ENCODE results near the gene GRIK5. TPM values are rescaled to one million over a fixed set of nuclear protein-coding genes. Genes with fewer than 3 reads are reported as not detected.

Gene GRIK5, protein sequence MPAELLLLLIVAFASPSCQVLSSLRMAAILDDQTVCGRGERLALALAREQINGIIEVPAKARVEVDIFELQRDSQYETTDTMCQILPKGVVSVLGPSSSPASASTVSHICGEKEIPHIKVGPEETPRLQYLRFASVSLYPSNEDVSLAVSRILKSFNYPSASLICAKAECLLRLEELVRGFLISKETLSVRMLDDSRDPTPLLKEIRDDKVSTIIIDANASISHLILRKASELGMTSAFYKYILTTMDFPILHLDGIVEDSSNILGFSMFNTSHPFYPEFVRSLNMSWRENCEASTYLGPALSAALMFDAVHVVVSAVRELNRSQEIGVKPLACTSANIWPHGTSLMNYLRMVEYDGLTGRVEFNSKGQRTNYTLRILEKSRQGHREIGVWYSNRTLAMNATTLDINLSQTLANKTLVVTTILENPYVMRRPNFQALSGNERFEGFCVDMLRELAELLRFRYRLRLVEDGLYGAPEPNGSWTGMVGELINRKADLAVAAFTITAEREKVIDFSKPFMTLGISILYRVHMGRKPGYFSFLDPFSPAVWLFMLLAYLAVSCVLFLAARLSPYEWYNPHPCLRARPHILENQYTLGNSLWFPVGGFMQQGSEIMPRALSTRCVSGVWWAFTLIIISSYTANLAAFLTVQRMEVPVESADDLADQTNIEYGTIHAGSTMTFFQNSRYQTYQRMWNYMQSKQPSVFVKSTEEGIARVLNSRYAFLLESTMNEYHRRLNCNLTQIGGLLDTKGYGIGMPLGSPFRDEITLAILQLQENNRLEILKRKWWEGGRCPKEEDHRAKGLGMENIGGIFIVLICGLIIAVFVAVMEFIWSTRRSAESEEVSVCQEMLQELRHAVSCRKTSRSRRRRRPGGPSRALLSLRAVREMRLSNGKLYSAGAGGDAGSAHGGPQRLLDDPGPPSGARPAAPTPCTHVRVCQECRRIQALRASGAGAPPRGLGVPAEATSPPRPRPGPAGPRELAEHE
- polyA plus RNA-seq (0.06 to 0.44 TPM (median 0.17 TPM) in 3 replicates), polyA minus RNA-seq (0.03 to 0.10 TPM in 2 of 3 replicates, not detected in the other)
- polyA plus RNA-seq (2011; ENCODE audit: low read depth) = not detected
- 0.02 and 0.19 TPM in 2 replicates for polyA plus RNA-seq (2011; cell fraction: cytosol; rRNA removed)
- polyA plus RNA-seq (2011; cell fraction: nucleus; rRNA removed) = 0.64 and 0.84 TPM in 2 replicates
- polyA plus RNA-seq (2012; ENCODE audit: low replicate concordance) = 0.06 and 0.55 TPM in 2 replicates
- not detected for polyA minus RNA-seq (2011; cell fraction: cytosol; rRNA and poly(A)+ RNA removed)
- polyA minus RNA-seq (2011; cell fraction: nucleus; rRNA and poly(A)+ RNA removed) = 0.23 and 0.32 TPM in 2 replicates

DNA sequence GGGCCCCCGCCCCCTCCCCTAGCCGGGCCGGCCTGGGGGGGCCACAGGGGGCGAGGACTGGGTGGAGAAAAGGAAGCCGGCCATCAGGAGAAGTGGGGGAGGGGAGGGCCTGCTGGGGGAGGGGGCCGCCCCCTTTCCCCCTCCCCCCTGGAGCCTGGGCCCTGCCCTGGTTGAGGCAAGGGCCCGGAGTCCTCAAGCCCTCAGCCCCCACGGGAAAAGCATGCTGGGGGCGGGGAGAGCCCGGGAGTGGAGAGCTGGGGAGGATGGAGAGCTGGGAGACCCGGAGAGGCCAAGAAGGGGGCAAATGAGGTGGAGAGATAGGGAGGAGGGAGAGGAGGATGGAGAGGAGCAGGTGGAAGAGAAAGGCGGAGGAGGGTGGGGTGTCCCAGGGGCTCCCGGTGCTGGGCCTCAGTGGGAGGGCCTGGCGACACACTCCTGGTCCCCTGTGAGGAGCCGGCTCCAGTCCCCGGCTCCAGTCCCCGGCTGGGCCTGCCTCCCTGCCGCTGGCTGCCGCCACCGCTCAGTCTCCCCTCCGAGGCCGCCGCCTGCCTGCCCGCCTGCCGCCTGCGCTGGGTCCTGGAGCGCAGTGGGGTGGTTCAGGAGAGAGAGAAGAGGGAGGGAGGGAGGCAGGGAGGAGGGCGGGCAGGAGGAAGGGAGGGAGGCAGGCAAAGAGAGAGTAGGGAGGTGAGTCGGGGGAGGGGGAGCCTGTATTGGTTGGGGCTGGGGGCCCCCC, at the start of gene GRIK5:
Gene GRIK5 (minus strand): TSS at position 588 of the 733 bp plus-strand sequence. CDS start 4,436 bp downstream, outside the sequence.
- dilution Hi-C loops (cut with MboI; ENCODE audit: extremely low pct_ligation_motif_present, low sequenced_read_pairs) = no loop called here
- H3K27me3 ChIP-seq (ENCODE audit: control insufficient read depth, extremely low read depth, insufficient read depth, low read length) = peaks cover 27% of the 10 kb centered on the region
- H3K36me3 ChIP-seq (ENCODE audit: control insufficient read depth in 2 of 2, extremely low read depth in 1 of 2, insufficient read depth in 2 of 2, low read length in 2 of 2) = no peaks in the 10 kb centered on the region
- no peak within 1 kb of the TSS for H2AFZ ChIP-seq (ENCODE audit: control insufficient read depth, low read length)
- FAIRE-seq = no peak
- H3K4me3 ChIP-seq (ENCODE audit: control insufficient read depth in 2 of 3, extremely low read depth in 1 of 3, insufficient read depth in 2 of 3, low read depth in 1 of 3, low read length in 3 of 3) = no peak within 1 kb of the TSS
- peaks cover 5% of the 10 kb centered on the region for H3K4me1 ChIP-seq (ENCODE audit: control insufficient read depth, extremely low read depth, insufficient read depth, low read length)
- no peak within 1 kb of the TSS for H3K4me2 ChIP-seq (ENCODE audit: control insufficient read depth, extremely low read depth, insufficient read depth, low read depth, low read length)
- no peak within 1 kb of the TSS for H3K9ac ChIP-seq (ENCODE audit: control insufficient read depth, extremely low read depth, insufficient read depth, low read length)
- H3K9me3 ChIP-seq (ENCODE audit: control insufficient read depth, low read depth, low read length) = no peaks in the 10 kb centered on the region
- no peak for DNase-seq (ENCODE audit: low read depth, low spot score)
- no peaks in the 10 kb centered on the region for H3K9me1 ChIP-seq (ENCODE audit: control insufficient read depth, extremely low read depth, insufficient read depth, low read length)
- no peaks in the 10 kb centered on the region for H4K20me1 ChIP-seq (ENCODE audit: control insufficient read depth, extremely low read depth, insufficient read depth, low read length)
- TF ChIP-seq EZH2 (IDR thresholded peaks at IDR 0.05; ENCODE audit: low read length) = no peak
- TF ChIP-seq, protein P1, sequence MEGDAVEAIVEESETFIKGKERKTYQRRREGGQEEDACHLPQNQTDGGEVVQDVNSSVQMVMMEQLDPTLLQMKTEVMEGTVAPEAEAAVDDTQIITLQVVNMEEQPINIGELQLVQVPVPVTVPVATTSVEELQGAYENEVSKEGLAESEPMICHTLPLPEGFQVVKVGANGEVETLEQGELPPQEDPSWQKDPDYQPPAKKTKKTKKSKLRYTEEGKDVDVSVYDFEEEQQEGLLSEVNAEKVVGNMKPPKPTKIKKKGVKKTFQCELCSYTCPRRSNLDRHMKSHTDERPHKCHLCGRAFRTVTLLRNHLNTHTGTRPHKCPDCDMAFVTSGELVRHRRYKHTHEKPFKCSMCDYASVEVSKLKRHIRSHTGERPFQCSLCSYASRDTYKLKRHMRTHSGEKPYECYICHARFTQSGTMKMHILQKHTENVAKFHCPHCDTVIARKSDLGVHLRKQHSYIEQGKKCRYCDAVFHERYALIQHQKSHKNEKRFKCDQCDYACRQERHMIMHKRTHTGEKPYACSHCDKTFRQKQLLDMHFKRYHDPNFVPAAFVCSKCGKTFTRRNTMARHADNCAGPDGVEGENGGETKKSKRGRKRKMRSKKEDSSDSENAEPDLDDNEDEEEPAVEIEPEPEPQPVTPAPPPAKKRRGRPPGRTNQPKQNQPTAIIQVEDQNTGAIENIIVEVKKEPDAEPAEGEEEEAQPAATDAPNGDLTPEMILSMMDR (optimal IDR thresholded peaks at IDR 0.05 in 1 of 3, IDR thresholded peaks at IDR 0.05 in 1 of 3, conservative IDR thresholded peaks at IDR 0.05 in 1 of 3; ENCODE audit: extremely low read depth in 1 of 3, insufficient read depth in 2 of 3, low read length in 3 of 3) = no peak
- no peak within 1 kb of the TSS for H3K27ac ChIP-seq (ENCODE audit: control insufficient read depth, insufficient read depth, low read length)
- no peaks in the 10 kb centered on the region for H3K79me2 ChIP-seq (ENCODE audit: control insufficient read depth, insufficient read depth, low read length)

DNA sequence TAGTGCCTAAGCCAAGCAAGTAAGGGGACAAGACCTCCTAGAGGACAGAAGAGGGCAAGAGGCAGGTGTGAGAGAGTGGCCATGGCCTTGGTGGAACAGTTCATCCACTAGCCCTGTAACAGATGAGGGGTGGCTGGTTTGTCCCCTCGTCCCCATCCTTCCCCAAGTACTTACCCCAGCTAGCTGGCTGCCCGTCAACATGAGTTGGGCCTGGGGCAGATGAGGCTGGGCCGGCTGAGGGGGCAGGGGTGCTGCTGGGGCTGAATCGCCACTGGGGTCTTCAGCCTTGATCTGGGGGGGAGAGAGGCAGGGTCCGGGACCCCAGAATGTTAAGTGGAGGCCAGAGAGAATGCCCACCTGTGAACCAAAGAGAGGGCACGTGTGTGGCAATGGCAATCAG, 47.1 kb upstream of the GRIK5 start:
- FAIRE-seq = no peak
- dilution Hi-C loops (cut with MboI; ENCODE audit: extremely low pct_ligation_motif_present, low sequenced_read_pairs) = no loop called here
- peaks cover 0 to 7% of the 10 kb centered on the region in 2 experiments for H3K36me3 ChIP-seq (ENCODE audit: control insufficient read depth in 2 of 2, extremely low read depth in 1 of 2, insufficient read depth in 2 of 2, low read length in 2 of 2)

More for the DNA sequence above, 47.1 kb upstream of the GRIK5 start:
- no peak overlapping the region for H3K9ac ChIP-seq (ENCODE audit: control insufficient read depth, extremely low read depth, insufficient read depth, low read length)
- H3K4me1 ChIP-seq (ENCODE audit: control insufficient read depth, extremely low read depth, insufficient read depth, low read length) = peaks cover 51% of the 10 kb centered on the region
- TF ChIP-seq, protein P1 (optimal IDR thresholded peaks at IDR 0.05 in 1 of 3, IDR thresholded peaks at IDR 0.05 in 1 of 3, conservative IDR thresholded peaks at IDR 0.05 in 1 of 3; ENCODE audit: extremely low read depth in 1 of 3, insufficient read depth in 2 of 3, low read length in 3 of 3) = no peak
- TF ChIP-seq EZH2 (IDR thresholded peaks at IDR 0.05; ENCODE audit: low read length) = no peak
- H3K9me1 ChIP-seq (ENCODE audit: control insufficient read depth, extremely low read depth, insufficient read depth, low read length) = no peaks in the 10 kb centered on the region
- no peak overlapping the region for H3K4me2 ChIP-seq (ENCODE audit: control insufficient read depth, extremely low read depth, insufficient read depth, low read depth, low read length)
- no peaks in the 10 kb centered on the region for H4K20me1 ChIP-seq (ENCODE audit: control insufficient read depth, extremely low read depth, insufficient read depth, low read length)
- H2AFZ ChIP-seq (ENCODE audit: control insufficient read depth, low read length) = no peak overlapping the region
- no peak overlapping the region for H3K27ac ChIP-seq (ENCODE audit: control insufficient read depth, insufficient read depth, low read length)
- H3K9me3 ChIP-seq (ENCODE audit: control insufficient read depth, low read depth, low read length) = no peaks in the 10 kb centered on the region
- DNase-seq (ENCODE audit: low read depth, low spot score) = no peak
- H3K27me3 ChIP-seq (ENCODE audit: control insufficient read depth, extremely low read depth, insufficient read depth, low read length) = no peaks in the 10 kb centered on the region
- H3K4me3 ChIP-seq (ENCODE audit: control insufficient read depth in 2 of 3, extremely low read depth in 1 of 3, insufficient read depth in 2 of 3, low read depth in 1 of 3, low read length in 3 of 3) = no peak overlapping the region
- H3K79me2 ChIP-seq (ENCODE audit: control insufficient read depth, insufficient read depth, low read length) = no peaks in the 10 kb centered on the region
